ENCODE measurements around the gene PIK3CD. TPM values are rescaled to one million over a fixed set of nuclear protein-coding genes. Genes with fewer than 3 reads are reported as not detected.

Gene PIK3CD
- total RNA-seq, 2 experiments from 2014 or later, result 211 to 214 TPM

DNA sequence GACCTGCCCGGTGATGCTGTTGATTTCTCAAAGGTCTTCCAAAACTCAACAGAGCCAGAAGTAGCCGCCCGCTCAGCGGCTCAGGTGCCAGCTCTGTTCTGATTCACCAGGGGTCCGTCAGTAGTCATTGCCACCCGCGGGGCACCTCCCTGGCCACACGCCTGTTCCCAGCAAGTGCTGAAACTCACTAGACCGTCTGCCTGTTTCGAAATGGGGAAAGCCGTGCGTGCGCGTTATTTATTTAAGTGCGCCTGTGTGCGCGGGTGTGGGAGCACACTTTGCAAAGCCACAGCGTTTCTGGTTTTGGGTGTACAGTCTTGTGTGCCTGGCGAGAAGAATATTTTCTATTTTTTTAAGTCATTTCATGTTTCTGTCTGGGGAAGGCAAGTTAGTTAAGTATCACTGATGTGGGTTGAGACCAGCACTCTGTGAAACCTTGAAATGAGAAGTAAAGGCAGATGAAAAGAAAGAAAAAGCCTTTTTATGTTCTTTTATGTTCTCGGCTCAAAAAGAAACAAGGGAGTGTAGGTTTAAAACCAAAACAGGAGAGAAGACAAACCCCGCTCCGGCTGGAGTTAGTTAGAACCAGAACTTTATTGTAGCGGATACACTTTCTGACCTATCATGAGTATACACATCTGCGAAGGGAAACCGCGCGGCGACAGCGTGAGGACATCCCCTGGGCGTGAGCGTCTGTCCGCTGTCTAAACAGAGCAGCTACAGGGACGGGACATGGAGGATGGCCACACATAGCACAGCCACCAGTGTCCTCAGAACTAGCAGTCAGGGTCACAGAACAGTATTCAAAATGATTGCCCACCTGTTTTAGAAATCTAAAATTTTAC is 77.1 kb downstream of the PIK3CD start:
- CTCF ChIA-PET, result interaction anchor here (1.3 to 1.7 kb wide), 3 partner anchors 14 to 139 kb away, joined by 3 to 4 read pairs (median 4); no protein-coding TSS in a partner anchor
- peak overlapping the region; percentile 55 for H3K4me3 Mint-ChIP-seq
- H3K27me3 Mint-ChIP-seq, result no peaks in the 10 kb centered on the region

DNA sequence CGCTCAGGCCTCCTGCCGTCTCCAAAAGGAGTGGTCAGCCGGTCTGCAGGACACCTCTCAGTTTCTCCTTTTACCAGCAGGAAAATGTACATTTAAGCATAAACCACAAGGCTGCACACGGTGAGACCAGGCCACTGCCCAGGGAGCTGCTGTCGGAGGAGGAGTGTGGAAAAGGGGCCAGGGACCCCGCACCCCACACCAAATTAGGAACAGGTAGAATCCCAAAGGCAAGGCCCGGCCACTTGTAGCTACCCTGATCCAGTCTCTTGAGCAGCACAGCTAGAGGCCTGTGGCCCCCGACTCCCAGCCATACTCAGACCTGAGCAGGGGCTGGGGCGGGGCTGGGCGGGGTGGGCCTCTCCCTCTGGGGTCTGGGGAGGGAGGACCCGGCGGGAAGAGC is 78.0 kb downstream of the PIK3CD start:
- Mint-ChIP-seq H3K4me3 (peak overlapping the region; percentile 55), H3K27me3 (no peaks in the 10 kb centered on the region), H3K36me3 (ENCODE audit: low read depth) (peaks cover 83% of the 10 kb centered on the region), H3K9me3 (no peaks in the 10 kb centered on the region), H3K4me1 (peaks cover 65% of the 10 kb centered on the region), H3K27ac (peak overlapping the region; percentile 95)
- DNase-seq, result no peak
- POLR2A ChIA-PET, result interaction anchor here (1.2 to 9.6 kb wide), 4 partner anchors 11 to 101 kb away, joined by 4 to 101 read pairs (median 18); no protein-coding TSS in a partner anchor
- CTCF ChIA-PET, result interaction anchor here (1.3 to 3.4 kb wide), 2 partner anchors 9 to 103 kb away, joined by 3 to 13 read pairs; no protein-coding TSS in a partner anchor

More for the DNA sequence above, 77.1 kb downstream of the PIK3CD start:
- peaks cover 84% of the 10 kb centered on the region for H3K36me3 Mint-ChIP-seq (ENCODE audit: low read depth)
- H3K27ac Mint-ChIP-seq, result peak overlapping the region; percentile 95
- peaks cover 70% of the 10 kb centered on the region for H3K4me1 Mint-ChIP-seq
- H3K9me3 Mint-ChIP-seq, result no peaks in the 10 kb centered on the region
- POLR2A ChIA-PET, result interaction anchor here (0.8 to 9.6 kb wide), 5 partner anchors 10 to 100 kb away, joined by 4 to 101 read pairs (median 10); no protein-coding TSS in a partner anchor
- peak; percentile 64 for DNase-seq

DNA sequence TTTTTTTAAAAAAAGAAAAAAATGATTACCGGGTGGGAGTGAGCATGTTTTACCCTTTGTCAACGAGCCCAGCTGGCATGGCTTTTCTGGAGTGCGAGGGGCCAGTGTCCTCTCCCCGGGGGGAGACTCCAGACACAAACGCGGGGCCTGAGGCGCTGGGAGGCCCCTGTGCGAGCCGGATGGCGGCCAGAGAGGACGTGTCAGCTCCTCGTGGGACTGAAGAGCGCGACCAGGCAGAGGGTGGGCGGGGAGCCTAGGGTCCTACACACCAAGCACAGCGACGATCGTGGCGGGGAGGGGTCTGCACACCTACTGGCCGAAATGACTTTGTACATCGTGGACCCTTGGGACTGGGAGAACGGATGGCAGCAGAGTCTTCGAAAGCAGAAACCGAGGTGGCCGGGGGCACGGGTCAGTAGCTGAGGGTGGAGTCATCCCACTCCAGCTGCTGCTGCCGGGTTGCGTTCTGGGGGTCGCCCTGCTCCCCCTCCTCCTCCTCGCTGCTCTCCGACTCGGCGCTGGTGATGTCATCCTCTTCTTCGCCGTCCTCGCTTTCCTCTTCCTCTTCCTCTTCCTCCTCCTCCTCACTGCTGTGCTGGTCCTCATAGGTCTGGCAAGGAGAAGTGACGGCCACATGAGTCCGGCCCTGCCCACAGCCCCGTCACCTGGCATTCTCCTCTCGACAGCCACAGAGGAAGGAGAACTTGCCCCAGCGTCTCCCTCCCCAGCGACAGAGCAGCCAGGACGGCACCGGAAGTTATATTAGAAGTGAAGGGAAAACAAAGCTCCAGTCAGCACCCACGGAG is 78.8 kb downstream of the PIK3CD start:
- no peaks in the 10 kb centered on the region for H3K27me3 Mint-ChIP-seq
- H3K9me3 Mint-ChIP-seq, result no peaks in the 10 kb centered on the region
- DNase-seq, result no peak
- CTCF ChIA-PET, result interaction anchor here (3.4 kb wide), 1 partner anchor 10 kb away, joined by 13 read pairs; no protein-coding TSS in a partner anchor
- POLR2A ChIA-PET, result interaction anchor here (2.6 to 9.6 kb wide), 3 partner anchors 12 to 102 kb away, joined by 10 to 101 read pairs (median 27); no protein-coding TSS in a partner anchor
- peak overlapping the region; percentile 68 for H3K27ac Mint-ChIP-seq
- peaks cover 58% of the 10 kb centered on the region for H3K4me1 Mint-ChIP-seq
- peaks cover 83% of the 10 kb centered on the region for H3K36me3 Mint-ChIP-seq (ENCODE audit: low read depth)
- H3K4me3 Mint-ChIP-seq, result peak overlapping the region; percentile 39

GRCh38 chr1:9731051-9731537 is 79.6 kb downstream of the PIK3CD start:
- no peaks in the 10 kb centered on the region for H3K9me3 Mint-ChIP-seq
- H3K27ac Mint-ChIP-seq, result peak overlapping the region; percentile 68
- POLR2A ChIA-PET, result interaction anchor here (1.0 to 9.6 kb wide), 4 partner anchors 13 to 137 kb away, joined by 3 to 101 read pairs (median 15); no protein-coding TSS in a partner anchor
- no peak overlapping the region for H3K4me3 Mint-ChIP-seq
- H3K27me3 Mint-ChIP-seq, result no peaks in the 10 kb centered on the region
- CTCF ChIA-PET, result interaction anchor here (3.4 kb wide), 1 partner anchor 11 kb away, joined by 13 read pairs; no protein-coding TSS in a partner anchor
- peaks cover 86% of the 10 kb centered on the region for H3K36me3 Mint-ChIP-seq (ENCODE audit: low read depth)
- DNase-seq, result no peak
- peaks cover 63% of the 10 kb centered on the region for H3K4me1 Mint-ChIP-seq

- no peaks in the 10 kb centered on the region for H3K27me3 Mint-ChIP-seq
- POLR2A ChIA-PET, result interaction anchor here (1.0 to 9.6 kb wide), 3 partner anchors 13 to 137 kb away, joined by 3 to 101 read pairs (median 3); no protein-coding TSS in a partner anchor
- H3K36me3 Mint-ChIP-seq (ENCODE audit: low read depth), result peaks cover 84% of the 10 kb centered on the region
- H3K4me1 Mint-ChIP-seq, result peaks cover 65% of the 10 kb centered on the region
- H3K4me3 Mint-ChIP-seq, result no peak overlapping the region
- no peak for DNase-seq
- peak overlapping the region; percentile 67 for H3K27ac Mint-ChIP-seq
- H3K9me3 Mint-ChIP-seq, result no peaks in the 10 kb centered on the region
- CTCF ChIA-PET, result interaction anchor here (1.2 to 3.4 kb wide), 2 partner anchors 11 to 53 kb away, joined by 3 to 13 read pairs; no protein-coding TSS in a partner anchor
Measured at GRCh38 chr1:9731561-9731960, 80.0 kb downstream of the PIK3CD start.

DNA sequence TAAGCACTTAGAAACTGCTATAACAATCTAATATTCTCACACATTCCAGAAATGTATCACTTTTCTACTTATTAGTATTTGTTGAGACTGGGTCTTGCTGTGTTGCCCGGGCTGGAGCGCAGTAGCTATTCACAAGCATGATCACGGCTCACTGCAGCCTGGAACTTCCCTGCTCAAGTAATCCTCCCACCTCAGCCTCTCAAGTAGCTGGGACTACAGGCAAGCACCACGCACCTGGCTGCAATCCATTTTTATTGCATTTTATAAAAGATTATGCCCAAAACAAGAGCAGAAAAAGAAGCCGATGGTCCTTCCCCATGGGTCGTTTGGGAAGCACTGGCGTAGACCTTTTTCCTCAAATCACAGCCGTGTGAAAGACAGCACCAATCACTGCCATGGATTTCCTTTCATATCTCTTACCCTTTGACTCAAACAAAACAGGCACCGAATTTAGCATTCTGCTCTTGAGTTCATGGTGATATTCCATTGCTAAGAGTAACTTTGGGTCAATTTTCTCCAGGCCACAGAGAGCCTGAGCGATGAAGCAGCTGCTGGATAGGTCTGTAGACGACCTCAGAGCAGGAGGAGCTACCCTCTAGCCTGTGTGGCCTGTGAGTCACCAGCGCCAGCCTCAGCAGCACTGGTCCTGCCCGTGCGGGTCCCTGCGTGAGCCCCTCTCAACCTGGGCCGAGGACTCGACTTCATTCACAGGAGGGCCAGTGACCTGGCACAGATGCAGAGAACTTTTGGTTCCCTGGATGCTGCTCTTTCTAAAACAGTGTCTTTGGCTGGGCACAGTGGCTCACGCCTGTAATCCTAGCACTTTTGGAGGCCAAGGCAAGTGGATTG is 80.8 kb downstream of the PIK3CD start:
- Mint-ChIP-seq H3K27ac (peak overlapping the region; percentile 67), H3K36me3 (ENCODE audit: low read depth) (peaks cover 82% of the 10 kb centered on the region), H3K4me1 (peaks cover 57% of the 10 kb centered on the region), H3K9me3 (no peaks in the 10 kb centered on the region), H3K4me3 (no peak overlapping the region), H3K27me3 (no peaks in the 10 kb centered on the region)
- no peak for DNase-seq
- ChIA-PET POLR2A (interaction anchor here (1.0 to 9.6 kb wide), 3 partner anchors 14 to 136 kb away, joined by 3 to 101 read pairs (median 3); no protein-coding TSS in a partner anchor), CTCF (interaction anchor here (0.6 to 3.4 kb wide), 3 partner anchors 12 to 106 kb away, joined by 3 to 13 read pairs (median 3); no protein-coding TSS in a partner anchor)

DNA sequence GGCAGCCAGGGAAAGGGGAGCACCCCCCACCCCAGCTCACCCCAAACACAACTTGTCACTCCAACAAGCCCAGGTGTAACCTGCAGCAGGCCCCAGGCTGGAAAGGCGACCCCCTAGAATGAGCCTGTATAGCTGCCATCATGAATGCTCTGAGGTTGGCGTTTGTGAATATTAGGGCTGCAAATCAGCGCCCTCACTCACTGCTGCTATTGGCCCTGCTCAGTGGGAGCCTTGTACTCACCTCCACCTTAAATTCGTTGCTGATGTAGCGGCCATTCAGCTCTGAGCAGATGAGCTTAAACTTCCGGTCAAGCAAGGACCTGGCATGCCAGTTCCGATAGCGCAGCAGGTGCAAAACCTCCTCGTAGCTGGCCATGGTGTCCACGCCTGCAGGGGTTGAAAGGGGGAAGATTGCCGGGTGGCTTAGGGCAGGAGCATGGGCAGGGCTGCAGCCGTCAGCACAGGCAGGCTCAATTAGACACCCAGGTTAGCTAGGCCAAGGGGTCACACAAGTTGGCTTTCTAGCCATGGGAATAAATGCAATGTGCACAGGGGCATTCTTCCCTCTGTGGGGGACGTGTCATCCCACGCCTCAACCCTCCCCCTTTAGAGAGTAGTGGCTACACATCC is 81.7 kb downstream of the PIK3CD start:
- Mint-ChIP-seq H3K36me3 (ENCODE audit: low read depth) (peaks cover 80% of the 10 kb centered on the region), H3K27me3 (no peaks in the 10 kb centered on the region)
- CTCF ChIA-PET, result no interaction called here

GRCh38 chr1:9735800-9736199 is 84.3 kb downstream of the PIK3CD start:
- DNase-seq, result no peak
- ChIA-PET CTCF (interaction anchor here (1.3 kb wide), 1 partner anchor 120 kb away, joined by 3 read pairs; no protein-coding TSS in a partner anchor), POLR2A (no interaction called here)
- Mint-ChIP-seq H3K27me3 (no peaks in the 10 kb centered on the region), H3K4me3 (no peak overlapping the region), H3K4me1 (peaks cover 31% of the 10 kb centered on the region), H3K36me3 (ENCODE audit: low read depth) (peaks cover 73% of the 10 kb centered on the region), H3K9me3 (no peaks in the 10 kb centered on the region), H3K27ac (peak overlapping the region; percentile 31)

More for the DNA sequence above, 81.7 kb downstream of the PIK3CD start:
- POLR2A ChIA-PET, result interaction anchor here (1.4 to 9.6 kb wide), 2 partner anchors 15 to 81 kb away, joined by 4 to 101 read pairs; no protein-coding TSS in a partner anchor
- H3K4me3 Mint-ChIP-seq, result no peak overlapping the region
- peak overlapping the region; percentile 64 for H3K27ac Mint-ChIP-seq
- no peaks in the 10 kb centered on the region for H3K9me3 Mint-ChIP-seq
- peaks cover 52% of the 10 kb centered on the region for H3K4me1 Mint-ChIP-seq
- no peak for DNase-seq

- Mint-ChIP-seq H3K4me3 (no peak overlapping the region), H3K9me3 (no peaks in the 10 kb centered on the region), H3K36me3 (ENCODE audit: low read depth) (peaks cover 73% of the 10 kb centered on the region), H3K27me3 (no peaks in the 10 kb centered on the region), H3K4me1 (peaks cover 30% of the 10 kb centered on the region), H3K27ac (no peak overlapping the region)
- ChIA-PET CTCF (no interaction called here), POLR2A (no interaction called here)
- DNase-seq, result no peak
Measured at GRCh38 chr1:9736241-9736640, 84.7 kb downstream of the PIK3CD start.

- H3K4me3 Mint-ChIP-seq, result no peak overlapping the region
- no peak overlapping the region for H3K27ac Mint-ChIP-seq
- peaks cover 23% of the 10 kb centered on the region for H3K4me1 Mint-ChIP-seq
- H3K36me3 Mint-ChIP-seq (ENCODE audit: low read depth), result peaks cover 72% of the 10 kb centered on the region
- no peak for DNase-seq
- no peaks in the 10 kb centered on the region for H3K27me3 Mint-ChIP-seq
- H3K9me3 Mint-ChIP-seq, result no peaks in the 10 kb centered on the region
- CTCF ChIA-PET, result interaction anchor here (0.9 kb wide), 1 partner anchor 111 kb away, joined by 4 read pairs; no protein-coding TSS in a partner anchor
- POLR2A ChIA-PET, result interaction anchor here (1.2 kb wide), 1 partner anchor 83 kb away, joined by 4 read pairs; no protein-coding TSS in a partner anchor
Measured at GRCh38 chr1:9737057-9737456, 85.5 kb downstream of the PIK3CD start.

DNA sequence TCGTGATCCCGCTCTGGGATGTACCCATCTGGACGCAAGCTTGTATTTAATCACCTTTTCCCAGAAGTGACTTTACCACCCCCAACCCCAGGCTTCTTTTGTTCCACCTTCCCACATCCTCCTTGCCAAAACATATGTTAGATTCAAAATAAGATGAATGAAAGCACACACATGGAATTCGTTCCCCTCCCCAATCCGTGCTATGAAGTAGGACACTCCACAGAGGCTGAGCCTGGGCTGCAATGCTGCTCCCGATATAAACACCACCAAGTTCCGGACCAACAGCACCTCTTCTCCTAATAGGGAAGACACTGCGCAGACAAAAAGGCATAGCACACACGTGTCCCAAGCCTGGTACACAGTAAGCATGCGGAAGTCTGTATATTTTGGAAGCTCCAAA is 86.1 kb downstream of the PIK3CD start:
- peaks cover 68% of the 10 kb centered on the region for H3K36me3 Mint-ChIP-seq (ENCODE audit: low read depth)
- no peaks in the 10 kb centered on the region for H3K9me3 Mint-ChIP-seq
- no peak overlapping the region for H3K27ac Mint-ChIP-seq
- no peak for DNase-seq
- POLR2A ChIA-PET, result interaction anchor here (1.2 to 1.5 kb wide), 2 partner anchors 62 to 83 kb away, joined by 4 read pairs; no protein-coding TSS in a partner anchor
- H3K27me3 Mint-ChIP-seq, result no peaks in the 10 kb centered on the region
- no peak overlapping the region for H3K4me3 Mint-ChIP-seq
- H3K4me1 Mint-ChIP-seq, result peaks cover 18% of the 10 kb centered on the region
- CTCF ChIA-PET, result interaction anchor here (0.9 kb wide), 1 partner anchor 111 kb away, joined by 4 read pairs; no protein-coding TSS in a partner anchor

Measured in activated CD4-positive, alpha-beta memory T cell treated with anti-CD3 and anti-CD28 coated beads, Interleukin-2, amount 10 ng/mL, durations not matched to agents 7 days and 5 days (primary cell).